IPS-18a (cell line): ENCODE data around the gene GPR139.

Experiments used
- H3K27ac ChIP-seq: one replicate; pipeline ENCODE4 v1.5.1; 2013; ENCODE audit warnings: low read length
- H3K27me3 ChIP-seq: one replicate; pipeline ENCODE4 v1.6.1; 2013; ENCODE audit warnings: mild to moderate bottlenecking, low read length; ENCODE audit not compliant: control insufficient read depth, insufficient read depth
- H3K36me3 ChIP-seq: one replicate; pipeline ENCODE4 v1.6.1; 2013; ENCODE audit warnings: low read depth, low read length; ENCODE audit not compliant: control insufficient read depth
- H3K4me1 ChIP-seq: one replicate; pipeline ENCODE4 v1.6.1; 2013; ENCODE audit warnings: low read depth, low read length; ENCODE audit not compliant: control insufficient read depth
- H3K4me3 ChIP-seq: one replicate; pipeline ENCODE4 v1.5.1; 2013; ENCODE audit warnings: low read length
- H3K9ac ChIP-seq: one replicate; pipeline ENCODE4 v1.6.1; 2013; ENCODE audit warnings: mild to moderate bottlenecking, low read length, moderate library complexity
- H3K9me3 ChIP-seq: one replicate; pipeline ENCODE4 v1.6.1; 2013; ENCODE audit warnings: low read depth, low read length; ENCODE audit not compliant: control insufficient read depth

GPR139 gene

DNA sequence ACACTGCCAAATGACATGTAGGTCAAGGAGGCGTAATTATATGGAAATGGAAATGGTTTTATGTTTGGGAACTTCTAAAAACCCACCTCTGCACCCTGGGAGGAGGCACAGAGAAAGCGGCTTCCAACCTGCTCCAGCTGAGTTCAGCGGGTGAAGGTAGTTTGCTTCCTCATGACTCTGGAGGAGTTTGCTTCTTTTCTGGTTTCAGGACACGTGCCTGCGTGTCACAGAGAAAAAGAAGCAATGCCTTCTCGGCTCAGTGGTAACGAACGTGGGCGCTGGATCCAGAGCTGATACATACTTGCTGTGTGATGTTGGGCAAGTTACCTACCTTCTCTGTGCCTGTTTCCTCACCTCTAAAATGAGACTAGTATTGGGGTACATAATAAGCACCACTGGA, 22.1 kb downstream of the GPR139 start:
- H3K27me3 ChIP-seq: no peaks in the 10 kb centered on the region
- no peaks in the 10 kb centered on the region for H3K36me3 ChIP-seq
- no peak overlapping the region for H3K27ac ChIP-seq
- no peaks in the 10 kb centered on the region for H3K4me1 ChIP-seq
- no peak overlapping the region for H3K4me3 ChIP-seq
- no peak overlapping the region for H3K9ac ChIP-seq
- no peaks in the 10 kb centered on the region for H3K9me3 ChIP-seq

DNA sequence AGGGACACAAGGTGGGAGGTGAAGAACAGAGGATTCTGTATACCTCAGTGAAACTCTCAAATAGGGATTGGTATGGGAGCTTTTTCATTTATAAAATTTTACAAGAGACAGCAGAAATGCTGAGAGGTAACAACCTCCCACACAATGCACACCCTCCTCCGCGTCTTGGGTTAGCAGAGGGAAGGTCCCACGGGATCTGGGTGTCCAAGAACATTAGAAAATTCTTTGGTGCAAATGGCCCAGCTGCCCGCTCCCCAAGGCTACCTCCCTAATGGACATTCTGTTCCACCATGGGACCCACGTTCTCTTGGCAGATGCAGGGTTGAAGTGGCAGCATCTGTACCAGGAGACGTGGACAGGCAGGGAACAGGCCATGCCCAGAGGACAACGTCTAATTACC, 22.5 kb downstream of the GPR139 start:
- Histone ChIP-seq H3K4me3 (no peak overlapping the region), H3K27ac (no peak overlapping the region), H3K9me3 (no peaks in the 10 kb centered on the region), H3K36me3 (no peaks in the 10 kb centered on the region), H3K4me1 (no peaks in the 10 kb centered on the region), H3K9ac (no peak overlapping the region), H3K27me3 (no peaks in the 10 kb centered on the region)

DNA sequence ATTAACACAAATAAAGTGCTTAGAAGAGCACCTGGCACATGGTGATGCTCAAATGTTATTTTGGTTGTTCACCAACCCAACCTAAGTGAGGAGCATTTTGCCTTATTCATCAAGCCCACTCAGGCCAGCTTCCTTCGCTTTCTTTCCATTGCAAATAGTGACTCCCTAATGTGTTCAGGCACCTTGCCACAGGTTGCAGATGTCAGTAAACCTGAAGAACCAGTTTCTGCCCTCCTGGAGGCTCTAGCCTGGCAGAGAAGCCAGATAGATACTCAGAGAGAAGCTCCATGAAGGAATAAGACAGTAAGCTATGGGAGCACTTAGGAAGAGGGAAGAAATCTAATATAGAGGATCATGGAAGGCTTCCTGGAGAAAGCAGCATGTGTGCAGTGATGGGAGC, 23.9 kb downstream of the GPR139 start:
- H3K27me3 ChIP-seq: no peaks in the 10 kb centered on the region
- H3K4me3 ChIP-seq: no peak overlapping the region
- H3K4me1 ChIP-seq: no peaks in the 10 kb centered on the region
- no peaks in the 10 kb centered on the region for H3K9me3 ChIP-seq
- no peak overlapping the region for H3K9ac ChIP-seq
- H3K36me3 ChIP-seq: no peaks in the 10 kb centered on the region
- H3K27ac ChIP-seq: no peak overlapping the region

DNA sequence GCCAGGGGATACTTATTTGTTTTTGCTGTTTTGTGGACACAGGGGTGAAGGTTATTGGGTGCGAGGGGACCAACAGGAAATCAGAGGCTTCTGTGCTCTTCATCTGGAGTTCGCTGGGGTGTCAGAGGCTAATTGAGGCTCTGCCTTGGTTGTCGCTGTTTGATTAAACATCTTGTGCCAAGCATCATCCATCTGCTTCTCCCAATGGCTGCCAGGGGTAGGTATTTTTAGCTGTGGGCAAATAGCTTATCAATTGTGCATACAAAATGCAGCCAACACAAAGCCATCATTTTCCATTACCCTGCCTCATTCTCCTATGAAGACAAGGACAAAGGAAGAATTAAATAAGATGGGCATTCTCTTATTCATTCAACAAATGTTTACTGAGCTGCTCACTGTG, 27.8 kb downstream of the GPR139 start:
- H3K4me3 ChIP-seq: no peak overlapping the region
- H3K27me3 ChIP-seq: no peaks in the 10 kb centered on the region
- no peaks in the 10 kb centered on the region for H3K36me3 ChIP-seq
- no peak overlapping the region for H3K27ac ChIP-seq
- no peaks in the 10 kb centered on the region for H3K9me3 ChIP-seq
- no peak overlapping the region for H3K9ac ChIP-seq
- H3K4me1 ChIP-seq: peaks cover 14% of the 10 kb centered on the region

- no peak overlapping the region for H3K9ac ChIP-seq
- no peaks in the 10 kb centered on the region for H3K36me3 ChIP-seq
- H3K27me3 ChIP-seq: no peaks in the 10 kb centered on the region
- peaks cover 14% of the 10 kb centered on the region for H3K4me1 ChIP-seq
- H3K4me3 ChIP-seq: no peak overlapping the region
- H3K9me3 ChIP-seq: no peaks in the 10 kb centered on the region
- H3K27ac ChIP-seq: no peak overlapping the region
These were observed 30.8 kb downstream of the GPR139 start for GRCh38 chr16:20042848-20043247.

DNA sequence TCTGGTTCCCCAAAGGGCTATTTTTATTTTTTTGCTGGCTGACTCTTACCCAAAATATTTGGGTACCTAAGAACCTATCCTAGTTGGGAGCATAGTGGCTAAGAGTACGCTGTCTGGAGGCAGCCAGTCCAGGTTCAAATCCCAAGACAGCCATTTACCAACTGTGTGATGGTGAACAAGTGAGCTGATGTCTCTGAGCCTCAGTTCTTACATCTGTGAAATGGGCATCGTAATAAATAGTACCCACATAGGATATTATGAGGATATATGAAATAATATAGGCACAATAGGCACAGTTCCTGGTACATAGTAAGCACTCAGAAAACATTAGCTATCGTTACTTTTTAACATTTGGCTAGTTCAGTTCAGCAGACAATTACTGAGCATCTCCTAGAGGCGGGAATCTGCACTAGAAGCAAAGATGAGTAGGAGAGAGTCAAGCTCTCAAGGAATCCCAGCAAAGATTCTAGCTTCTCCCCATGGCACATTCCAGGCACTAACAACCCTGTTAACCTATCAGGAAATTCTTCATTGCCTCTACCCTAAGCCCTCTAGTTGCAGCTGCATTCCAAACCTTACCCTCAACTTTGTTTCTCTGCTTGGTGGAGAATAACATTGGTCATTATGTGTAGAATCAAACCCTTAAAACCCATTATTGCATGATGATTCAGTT, 31.6 kb downstream of the GPR139 start:
- Histone ChIP-seq H3K4me3 (no peak overlapping the region), H3K27me3 (no peaks in the 10 kb centered on the region), H3K4me1 (peaks cover 14% of the 10 kb centered on the region), H3K9ac (no peak overlapping the region), H3K27ac (no peak overlapping the region), H3K36me3 (no peaks in the 10 kb centered on the region), H3K9me3 (no peaks in the 10 kb centered on the region)

DNA sequence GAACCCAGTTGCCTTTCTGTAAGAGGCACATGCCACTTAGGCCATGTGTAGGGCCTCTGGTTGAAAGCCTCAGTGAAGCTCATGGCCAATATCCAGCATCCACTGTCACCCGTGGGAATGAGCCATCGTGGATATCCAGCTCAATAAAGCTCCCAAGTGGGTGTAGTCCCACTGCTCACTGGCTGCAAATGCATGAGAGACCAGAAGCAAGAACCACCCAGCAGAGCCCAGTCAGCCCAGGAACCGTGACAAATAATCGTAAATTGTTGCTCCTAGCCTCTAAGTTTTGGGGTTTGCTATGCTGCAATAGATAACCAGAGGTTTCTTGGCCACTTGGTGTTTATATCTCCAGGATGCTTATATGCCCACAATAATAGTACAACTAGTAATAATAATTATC, 33.7 kb downstream of the GPR139 start:
- no peak overlapping the region for H3K27ac ChIP-seq
- no peak overlapping the region for H3K9ac ChIP-seq
- peaks cover 14% of the 10 kb centered on the region for H3K4me1 ChIP-seq
- H3K9me3 ChIP-seq: no peaks in the 10 kb centered on the region
- no peaks in the 10 kb centered on the region for H3K36me3 ChIP-seq
- H3K4me3 ChIP-seq: no peak overlapping the region
- H3K27me3 ChIP-seq: no peaks in the 10 kb centered on the region

GRCh38 chr16:20029611-20030010, 44.1 kb downstream of the GPR139 start:
- Histone ChIP-seq H3K27ac (no peak overlapping the region), H3K9me3 (no peaks in the 10 kb centered on the region), H3K4me3 (no peak overlapping the region), H3K27me3 (no peaks in the 10 kb centered on the region), H3K36me3 (no peaks in the 10 kb centered on the region), H3K4me1 (no peaks in the 10 kb centered on the region), H3K9ac (no peak overlapping the region)

GRCh38 chr16:20026361-20027072, 47.2 kb downstream of the GPR139 start:
- Histone ChIP-seq H3K27ac (no peak overlapping the region), H3K9me3 (no peaks in the 10 kb centered on the region), H3K27me3 (no peaks in the 10 kb centered on the region), H3K36me3 (no peaks in the 10 kb centered on the region), H3K4me3 (no peak overlapping the region), H3K9ac (no peak overlapping the region), H3K4me1 (no peaks in the 10 kb centered on the region)

- Histone ChIP-seq H3K4me1 (no peaks in the 10 kb centered on the region), H3K36me3 (no peaks in the 10 kb centered on the region), H3K9ac (no peak overlapping the region), H3K27ac (no peak overlapping the region), H3K4me3 (no peak overlapping the region), H3K27me3 (no peaks in the 10 kb centered on the region), H3K9me3 (no peaks in the 10 kb centered on the region)
These were observed 50.5 kb downstream of the GPR139 start for GRCh38 chr16:20023190-20023589.

- Histone ChIP-seq H3K27me3 (no peaks in the 10 kb centered on the region), H3K4me3 (no peak overlapping the region), H3K4me1 (no peaks in the 10 kb centered on the region), H3K27ac (no peak overlapping the region), H3K36me3 (no peaks in the 10 kb centered on the region), H3K9me3 (no peaks in the 10 kb centered on the region), H3K9ac (no peak overlapping the region)
These were observed 52.7 kb downstream of the GPR139 start for GRCh38 chr16:20020976-20021375.

GRCh38 chr16:20020083-20020482, 53.6 kb downstream of the GPR139 start:
- Histone ChIP-seq H3K9ac (no peak overlapping the region), H3K27ac (no peak overlapping the region), H3K4me3 (no peak overlapping the region), H3K27me3 (no peaks in the 10 kb centered on the region), H3K9me3 (no peaks in the 10 kb centered on the region), H3K4me1 (no peaks in the 10 kb centered on the region), H3K36me3 (no peaks in the 10 kb centered on the region)
